Measurements from ENCODE around the gene SLC12A7. TPM values are rescaled to one million over a fixed set of nuclear protein-coding genes. Genes with fewer than 3 reads are reported as not detected.

Gene SLC12A7
- total RNA-seq, 2 experiments from 2014 or later, result 0.06 TPM; not detected in 1

DNA sequence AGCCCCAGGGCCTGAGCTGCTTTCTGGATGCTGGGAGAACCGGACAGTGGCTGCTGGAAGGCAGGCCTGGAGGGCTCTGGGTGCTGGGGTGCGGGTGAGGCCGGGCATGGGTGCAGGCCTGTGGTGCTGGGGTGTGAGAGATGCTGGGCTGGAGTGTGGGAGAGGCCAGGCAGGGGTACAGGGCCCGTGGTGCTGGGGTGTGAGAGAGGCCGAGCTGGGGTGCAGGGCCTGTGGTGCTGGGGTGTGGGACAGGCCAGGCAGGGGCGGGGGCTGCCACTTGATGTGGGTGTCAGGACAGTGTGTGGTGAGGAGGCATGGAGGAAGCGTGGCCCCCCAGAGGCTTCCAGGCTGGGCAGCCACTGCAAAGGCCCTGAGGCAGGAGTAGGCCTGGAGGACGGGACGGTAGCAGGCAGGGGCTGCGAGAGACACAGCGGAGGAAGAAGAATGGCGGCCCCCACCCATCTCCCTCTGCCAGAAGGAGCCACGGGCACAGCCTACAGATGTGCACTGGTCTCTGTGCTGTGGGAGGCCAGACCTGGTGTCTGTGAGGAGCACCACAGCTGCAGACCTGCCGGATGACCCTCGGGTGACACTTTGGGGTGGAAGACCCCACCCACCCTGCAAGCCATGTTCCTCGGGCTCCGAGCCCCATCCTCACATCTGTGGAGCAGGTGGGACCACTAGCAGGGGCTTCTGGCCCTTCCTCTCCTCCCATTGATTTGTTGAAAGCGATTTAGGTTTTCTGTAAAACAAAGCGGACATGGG is 94.0 kb downstream of the SLC12A7 start:
- H3K4me3 ChIP-seq (ENCODE audit: low read depth, low read length, poor library complexity, severe bottlenecking), result no peak overlapping the region
- no peaks in the 10 kb centered on the region for H3K9me3 ChIP-seq (ENCODE audit: low read length)
- CTCF ChIA-PET (ENCODE audit: unreplicated experiment), result no interaction called here
- intact Hi-C loops (cut with micrococcal nuclease; ENCODE audit: unreplicated experiment), result no loop called here
- no peaks in the 10 kb centered on the region for H4K20me1 ChIP-seq (ENCODE audit: insufficient read depth, low read length)
- no peaks in the 10 kb centered on the region for H3K9me2 ChIP-seq (ENCODE audit: insufficient read depth, low read length)
- no peaks in the 10 kb centered on the region for H3K4me1 ChIP-seq (ENCODE audit: insufficient read depth, low read length, poor library complexity, severe bottlenecking)
- no peak overlapping the region for H2AFZ ChIP-seq (ENCODE audit: low read length)
- DNase-seq (ENCODE audit: low spot score), result no peak
- H3K4me2 ChIP-seq (ENCODE audit: low read length), result no peak overlapping the region
- no peaks in the 10 kb centered on the region for H3K36me3 ChIP-seq (ENCODE audit: insufficient read depth, low read length)
- H3K27ac ChIP-seq (ENCODE audit: low read depth, low read length, poor library complexity, severe bottlenecking), result no peak overlapping the region
- TF ChIP-seq EZH2phosphoT487 (IDR thresholded peaks at IDR 0.05; ENCODE audit: borderline replicate concordance, low read depth, low read length), result no peak
- TF ChIP-seq CTCF (conservative IDR thresholded peaks at IDR 0.05; ENCODE audit: low read length), result no peak
- POLR2A ChIA-PET, result no interaction called here
- BruUV-seq (replicated peaks), result no TSS peak
- no peaks in the 10 kb centered on the region for H3K79me2 ChIP-seq (ENCODE audit: insufficient read depth, low read depth, low read length)

GRCh38 chr5:1017056-1017455 is 94.8 kb downstream of the SLC12A7 start:
- BruUV-seq (replicated peaks), result no TSS peak
- H3K9me2 ChIP-seq (ENCODE audit: insufficient read depth, low read length), result no peaks in the 10 kb centered on the region
- no peak overlapping the region for H3K4me2 ChIP-seq (ENCODE audit: low read length)
- POLR2A ChIA-PET, result no interaction called here
- no peaks in the 10 kb centered on the region for H3K9me3 ChIP-seq (ENCODE audit: low read length)
- H3K4me3 ChIP-seq (ENCODE audit: low read depth, low read length, poor library complexity, severe bottlenecking), result no peak overlapping the region
- intact Hi-C loops (cut with micrococcal nuclease; ENCODE audit: unreplicated experiment), result no loop called here
- H3K4me1 ChIP-seq (ENCODE audit: insufficient read depth, low read length, poor library complexity, severe bottlenecking), result no peaks in the 10 kb centered on the region
- H4K20me1 ChIP-seq (ENCODE audit: insufficient read depth, low read length), result no peaks in the 10 kb centered on the region
- no peaks in the 10 kb centered on the region for H3K36me3 ChIP-seq (ENCODE audit: insufficient read depth, low read length)
- H3K79me2 ChIP-seq (ENCODE audit: insufficient read depth, low read depth, low read length), result no peaks in the 10 kb centered on the region
- no peak for TF ChIP-seq EZH2phosphoT487 (IDR thresholded peaks at IDR 0.05; ENCODE audit: borderline replicate concordance, low read depth, low read length)
- no peak for TF ChIP-seq CTCF (conservative IDR thresholded peaks at IDR 0.05; ENCODE audit: low read length)
- no peak overlapping the region for H2AFZ ChIP-seq (ENCODE audit: low read length)
- CTCF ChIA-PET (ENCODE audit: unreplicated experiment), result no interaction called here
- DNase-seq (ENCODE audit: low spot score), result no peak
- no peak overlapping the region for H3K27ac ChIP-seq (ENCODE audit: low read depth, low read length, poor library complexity, severe bottlenecking)

- no peaks in the 10 kb centered on the region for H4K20me1 ChIP-seq (ENCODE audit: insufficient read depth, low read length)
- no peaks in the 10 kb centered on the region for H3K9me3 ChIP-seq (ENCODE audit: low read length)
- no peaks in the 10 kb centered on the region for H3K9me2 ChIP-seq (ENCODE audit: insufficient read depth, low read length)
- DNase-seq (ENCODE audit: low spot score), result no peak
- no peaks in the 10 kb centered on the region for H3K36me3 ChIP-seq (ENCODE audit: insufficient read depth, low read length)
- H3K79me2 ChIP-seq (ENCODE audit: insufficient read depth, low read depth, low read length), result no peaks in the 10 kb centered on the region
- CTCF ChIA-PET (ENCODE audit: unreplicated experiment), result no interaction called here
- no TSS peak for BruUV-seq (replicated peaks)
- H3K4me3 ChIP-seq (ENCODE audit: low read depth, low read length, poor library complexity, severe bottlenecking), result no peak overlapping the region
- H2AFZ ChIP-seq (ENCODE audit: low read length), result no peak overlapping the region
- H3K27ac ChIP-seq (ENCODE audit: low read depth, low read length, poor library complexity, severe bottlenecking), result no peak overlapping the region
- no peaks in the 10 kb centered on the region for H3K4me1 ChIP-seq (ENCODE audit: insufficient read depth, low read length, poor library complexity, severe bottlenecking)
- POLR2A ChIA-PET, result no interaction called here
- intact Hi-C loops (cut with micrococcal nuclease; ENCODE audit: unreplicated experiment), result no loop called here
- no peak overlapping the region for H3K4me2 ChIP-seq (ENCODE audit: low read length)
- no peak for TF ChIP-seq EZH2phosphoT487 (IDR thresholded peaks at IDR 0.05; ENCODE audit: borderline replicate concordance, low read depth, low read length)
- no peak for TF ChIP-seq CTCF (conservative IDR thresholded peaks at IDR 0.05; ENCODE audit: low read length)
Measured at GRCh38 chr5:1016476-1016875, 95.4 kb downstream of the SLC12A7 start.
